GM10266 (cell line): Measurements from ENCODE around the gene SUFU.

Experiments
- DNase-seq: peaks from one replicate; pipeline ENCODE4 v3.0.0; 2012; ENCODE audit errors: extremely low spot score
- TF ChIP-seq, protein P1 (sequence below): IDR thresholded peaks from 2 replicates; pipeline ENCODE4 v1.5.1; 2012; ENCODE audit warnings: mild to moderate bottlenecking, low read depth; ENCODE audit not compliant: control insufficient read depth, insufficient read depth; ENCODE audit errors: missing control alignments

SUFU gene

DNA sequence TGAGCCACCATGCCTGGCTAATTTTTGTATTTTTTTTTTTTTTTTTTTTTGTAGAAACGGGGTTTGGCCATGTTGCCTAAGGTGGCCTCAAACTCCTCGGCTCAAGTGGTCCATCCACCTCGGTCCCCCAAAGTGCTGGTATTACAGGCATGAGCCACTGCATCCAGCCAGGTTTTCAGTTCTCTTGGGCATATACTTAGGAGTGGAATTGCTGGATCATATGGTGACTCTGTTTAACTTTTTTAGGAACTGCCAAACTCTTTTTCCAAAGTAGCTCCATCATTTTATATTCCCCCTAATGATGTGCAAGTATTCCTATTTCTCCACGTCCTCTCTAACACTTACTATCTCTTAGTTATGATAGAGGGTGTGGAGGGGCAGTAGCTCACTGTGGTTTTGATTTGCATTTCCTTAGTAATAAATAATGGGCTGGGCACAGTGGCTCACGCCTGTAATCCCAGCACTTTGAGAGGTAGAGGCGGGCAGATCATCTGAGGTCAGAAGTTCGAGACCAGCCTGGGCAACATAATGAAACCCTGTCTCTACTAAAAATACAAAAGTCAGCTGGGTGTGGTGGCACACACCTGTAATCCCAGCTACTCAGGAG lies 41.6 kb downstream of the SUFU start:
- no peak for DNase-seq
- TF ChIP-seq, protein P1, sequence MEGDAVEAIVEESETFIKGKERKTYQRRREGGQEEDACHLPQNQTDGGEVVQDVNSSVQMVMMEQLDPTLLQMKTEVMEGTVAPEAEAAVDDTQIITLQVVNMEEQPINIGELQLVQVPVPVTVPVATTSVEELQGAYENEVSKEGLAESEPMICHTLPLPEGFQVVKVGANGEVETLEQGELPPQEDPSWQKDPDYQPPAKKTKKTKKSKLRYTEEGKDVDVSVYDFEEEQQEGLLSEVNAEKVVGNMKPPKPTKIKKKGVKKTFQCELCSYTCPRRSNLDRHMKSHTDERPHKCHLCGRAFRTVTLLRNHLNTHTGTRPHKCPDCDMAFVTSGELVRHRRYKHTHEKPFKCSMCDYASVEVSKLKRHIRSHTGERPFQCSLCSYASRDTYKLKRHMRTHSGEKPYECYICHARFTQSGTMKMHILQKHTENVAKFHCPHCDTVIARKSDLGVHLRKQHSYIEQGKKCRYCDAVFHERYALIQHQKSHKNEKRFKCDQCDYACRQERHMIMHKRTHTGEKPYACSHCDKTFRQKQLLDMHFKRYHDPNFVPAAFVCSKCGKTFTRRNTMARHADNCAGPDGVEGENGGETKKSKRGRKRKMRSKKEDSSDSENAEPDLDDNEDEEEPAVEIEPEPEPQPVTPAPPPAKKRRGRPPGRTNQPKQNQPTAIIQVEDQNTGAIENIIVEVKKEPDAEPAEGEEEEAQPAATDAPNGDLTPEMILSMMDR, result no peak

DNA sequence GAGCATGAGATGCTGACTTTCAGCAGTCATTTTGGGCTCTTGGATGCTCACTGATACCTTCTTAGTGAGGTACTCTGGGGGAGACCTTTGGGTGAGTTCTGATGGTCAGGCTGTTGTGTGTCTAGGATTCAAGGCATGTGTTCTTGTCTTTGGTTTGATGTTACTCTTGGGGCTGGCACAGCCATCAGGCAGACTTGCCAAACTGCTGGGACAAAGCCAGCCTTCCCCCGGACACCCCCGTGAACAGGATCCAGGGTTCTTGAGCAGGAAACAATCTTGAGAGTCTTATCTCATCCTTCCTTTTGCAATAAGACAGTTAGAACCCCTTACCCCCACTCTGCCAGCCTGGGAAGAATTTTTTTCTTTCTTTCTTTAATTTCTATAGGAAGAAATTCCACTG lies 42.2 kb downstream of the SUFU start:
- TF ChIP-seq, protein P1, result no peak
- DNase-seq, result no peak

DNA sequence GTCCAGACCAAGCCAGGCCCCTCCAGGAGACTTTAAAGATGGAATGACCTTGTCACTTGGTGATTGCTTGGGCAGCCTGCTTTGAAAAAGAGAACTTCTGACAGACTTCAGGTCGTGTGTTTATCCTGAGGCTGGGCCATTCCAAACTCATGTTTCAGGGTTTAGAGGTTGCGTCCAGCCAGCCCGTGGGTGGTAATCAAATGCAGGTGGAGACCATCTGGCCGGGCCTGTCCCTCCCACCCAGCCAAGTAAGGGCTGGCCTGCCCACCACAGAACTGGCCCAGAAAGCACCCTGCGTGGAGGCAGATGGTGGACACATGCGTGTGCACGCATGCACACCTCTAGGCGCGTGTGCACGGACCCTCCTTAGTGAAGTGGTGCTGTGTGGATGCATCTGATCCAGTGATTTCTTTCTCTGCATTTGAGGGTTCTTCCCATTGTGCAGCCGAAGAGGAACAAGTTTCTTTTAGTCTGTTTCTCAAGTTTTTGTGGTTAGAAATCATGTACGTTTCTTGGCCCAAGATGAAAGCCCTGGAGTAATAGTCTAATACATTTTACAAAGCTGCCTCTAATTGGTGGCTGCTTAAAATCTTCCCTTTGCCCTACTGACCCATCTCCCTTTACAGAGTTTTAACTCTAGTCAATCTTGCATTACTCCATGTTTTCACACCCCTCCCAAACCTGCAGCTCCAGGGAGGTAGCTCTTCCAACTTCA lies 43.0 kb downstream of the SUFU start:
- TF ChIP-seq, protein P1, result no peak
- no peak for DNase-seq

DNA sequence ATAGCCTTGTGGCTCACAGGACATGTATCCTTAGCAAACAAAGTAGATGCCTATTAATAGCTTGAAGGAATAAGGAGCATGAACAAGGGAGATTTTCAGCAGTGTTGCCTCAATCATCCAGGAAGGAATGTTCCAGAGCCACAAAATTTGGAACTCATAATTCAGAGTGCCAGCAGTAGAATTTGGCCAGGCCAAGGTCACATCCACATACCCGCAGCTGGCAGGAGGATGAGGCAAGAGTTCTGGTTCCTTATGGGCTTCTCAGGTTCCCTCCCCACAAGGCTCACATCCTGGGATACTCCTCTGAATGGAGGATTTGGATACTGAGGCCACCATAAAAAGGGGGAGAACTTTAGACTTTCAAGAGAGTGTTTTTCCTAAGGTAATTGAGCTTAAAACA lies 45.8 kb downstream of the SUFU start:
- no peak for DNase-seq
- TF ChIP-seq, protein P1, result no peak

DNA sequence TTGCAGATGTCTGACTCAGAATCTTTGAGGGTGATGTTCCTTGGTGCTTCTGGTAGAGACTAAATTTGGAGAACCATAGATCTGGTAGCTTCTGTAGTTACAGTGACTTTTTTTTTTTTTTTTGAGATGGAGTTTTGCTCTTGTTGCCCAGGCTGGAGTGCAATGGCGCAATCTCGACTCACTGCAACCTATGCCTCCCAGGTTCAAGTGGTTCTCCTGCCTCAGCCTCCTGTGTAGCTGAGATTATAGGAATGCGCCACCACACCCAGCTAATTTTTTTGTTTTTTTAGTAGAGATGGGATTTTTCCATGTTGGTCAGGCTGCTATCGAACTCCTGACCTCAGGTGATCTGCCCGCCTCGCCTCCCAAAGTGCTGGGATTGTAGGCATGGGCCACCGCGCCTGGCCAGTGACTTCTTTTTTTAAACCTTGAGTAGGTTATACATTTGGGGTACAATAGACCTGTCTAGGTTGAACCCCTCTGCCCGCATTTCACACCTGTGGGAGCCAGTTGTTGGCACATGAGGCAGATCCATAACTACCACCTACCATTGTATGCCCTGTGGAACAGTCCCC lies 47.0 kb downstream of the SUFU start:
- DNase-seq, result no peak
- TF ChIP-seq, protein P1, result no peak

DNA sequence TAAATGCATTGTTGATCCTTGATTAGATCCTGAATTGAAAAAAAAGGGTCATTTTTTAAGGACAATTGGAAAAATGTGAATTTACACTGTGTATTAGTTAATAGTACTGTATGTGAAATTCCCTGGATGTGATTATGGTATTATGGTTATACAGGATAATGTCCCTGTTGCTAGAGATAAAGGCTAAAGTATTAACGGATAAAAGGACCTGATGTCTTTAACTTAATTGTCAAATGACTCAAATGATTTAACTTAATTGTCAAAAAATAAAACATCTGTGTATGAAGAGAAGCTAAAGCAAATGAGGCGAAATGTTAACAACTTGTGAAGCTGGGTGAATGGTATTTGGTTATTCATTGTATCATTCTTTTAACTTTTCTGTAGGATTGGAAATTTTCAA lies 48.8 kb downstream of the SUFU start:
- no peak for DNase-seq
- TF ChIP-seq, protein P1, result no peak

DNA sequence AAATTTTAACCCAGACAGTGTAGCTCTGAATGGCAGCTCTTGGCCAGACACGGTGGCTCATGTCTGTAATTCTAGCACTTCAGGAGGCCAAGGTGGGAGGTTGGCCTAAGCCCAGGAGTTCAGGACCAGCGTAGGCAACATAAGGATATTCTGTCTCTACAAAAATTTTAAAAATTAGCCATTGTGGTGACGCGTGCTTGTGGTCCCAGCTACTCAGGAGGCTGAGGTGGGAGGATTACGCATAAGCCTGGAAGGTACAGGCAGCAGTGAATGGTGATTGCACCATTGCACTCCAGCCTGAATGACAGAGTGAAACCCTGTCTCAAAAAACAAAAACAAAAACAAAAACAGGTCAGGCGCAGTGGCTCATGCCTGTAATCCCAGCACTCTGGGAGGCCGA lies 50.0 kb downstream of the SUFU start:
- TF ChIP-seq, protein P1, result no peak
- no peak for DNase-seq
